ENCODE results near the gene GATAD2B.
"Not testable (repeated sequence)": the region's sequence is repeated elsewhere in the genome, so short reads cannot be mapped to it uniquely, and the experiment has no call there.

GATAD2B gene

GRCh38 chr1:153929426-153929825, 6.7 kb upstream of the GATAD2B start:
- DNase-seq = no peak

DNA sequence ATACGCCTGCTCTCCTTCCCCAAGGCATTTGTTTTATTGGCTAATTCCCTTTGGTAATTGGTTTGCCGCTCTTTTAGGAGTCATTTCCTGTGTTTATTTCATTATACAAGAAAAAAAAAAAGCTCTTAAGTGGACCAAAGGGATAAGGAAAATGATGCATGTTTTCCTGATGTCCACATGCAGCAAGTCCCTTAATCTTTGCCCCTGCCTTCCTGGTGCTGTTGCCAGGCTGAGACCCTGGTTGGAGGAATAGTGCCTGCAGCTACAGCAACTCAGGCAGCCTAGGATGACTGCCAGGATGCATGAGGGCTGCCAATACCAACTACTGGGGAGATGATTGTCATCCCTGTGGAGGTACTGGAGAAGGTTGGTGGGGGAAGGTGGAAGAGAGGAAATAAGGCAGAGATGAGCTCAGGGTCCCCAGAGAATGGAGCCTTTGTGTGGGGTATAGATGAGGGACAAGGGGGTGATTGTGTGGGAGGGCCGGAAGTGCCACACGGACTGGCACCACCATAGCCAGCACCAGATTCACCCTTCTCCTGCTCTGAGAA, 6.1 kb upstream of the GATAD2B start:
- no peak for DNase-seq

- no peak for DNase-seq
Observed at GRCh38 chr1:153928245-153928644, 5.5 kb upstream of the GATAD2B start.

DNA sequence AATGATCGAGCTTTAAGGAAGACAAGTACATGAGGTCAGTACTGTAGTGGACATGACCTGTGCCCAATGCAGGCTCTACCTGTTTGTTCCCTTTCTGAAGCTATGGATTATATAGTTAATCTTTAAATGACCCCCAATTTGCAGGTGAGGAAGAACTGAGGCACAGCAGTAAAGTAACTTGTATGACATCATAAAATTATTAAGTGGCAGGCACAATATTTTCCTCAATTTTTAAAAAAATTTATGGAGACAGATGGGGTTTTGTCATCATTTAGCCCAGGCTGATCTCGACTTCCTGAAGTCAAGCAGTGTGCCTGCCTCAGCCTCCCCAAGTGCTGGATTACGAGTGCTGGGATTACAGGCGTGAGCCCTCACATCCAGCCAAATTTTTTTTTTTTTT, 3.6 kb upstream of the GATAD2B start:
- no peak for DNase-seq

GRCh38 chr1:153922076-153922971, 448 bp downstream of the GATAD2B start:
- DNase-seq = peak; percentile 65

- DNase-seq = no peak
Observed at GRCh38 chr1:153921803-153922075, 1.0 kb downstream of the GATAD2B start.

GRCh38 chr1:153921080-153921802, 1.5 kb downstream of the GATAD2B start:
- DNase-seq = no peak

DNA sequence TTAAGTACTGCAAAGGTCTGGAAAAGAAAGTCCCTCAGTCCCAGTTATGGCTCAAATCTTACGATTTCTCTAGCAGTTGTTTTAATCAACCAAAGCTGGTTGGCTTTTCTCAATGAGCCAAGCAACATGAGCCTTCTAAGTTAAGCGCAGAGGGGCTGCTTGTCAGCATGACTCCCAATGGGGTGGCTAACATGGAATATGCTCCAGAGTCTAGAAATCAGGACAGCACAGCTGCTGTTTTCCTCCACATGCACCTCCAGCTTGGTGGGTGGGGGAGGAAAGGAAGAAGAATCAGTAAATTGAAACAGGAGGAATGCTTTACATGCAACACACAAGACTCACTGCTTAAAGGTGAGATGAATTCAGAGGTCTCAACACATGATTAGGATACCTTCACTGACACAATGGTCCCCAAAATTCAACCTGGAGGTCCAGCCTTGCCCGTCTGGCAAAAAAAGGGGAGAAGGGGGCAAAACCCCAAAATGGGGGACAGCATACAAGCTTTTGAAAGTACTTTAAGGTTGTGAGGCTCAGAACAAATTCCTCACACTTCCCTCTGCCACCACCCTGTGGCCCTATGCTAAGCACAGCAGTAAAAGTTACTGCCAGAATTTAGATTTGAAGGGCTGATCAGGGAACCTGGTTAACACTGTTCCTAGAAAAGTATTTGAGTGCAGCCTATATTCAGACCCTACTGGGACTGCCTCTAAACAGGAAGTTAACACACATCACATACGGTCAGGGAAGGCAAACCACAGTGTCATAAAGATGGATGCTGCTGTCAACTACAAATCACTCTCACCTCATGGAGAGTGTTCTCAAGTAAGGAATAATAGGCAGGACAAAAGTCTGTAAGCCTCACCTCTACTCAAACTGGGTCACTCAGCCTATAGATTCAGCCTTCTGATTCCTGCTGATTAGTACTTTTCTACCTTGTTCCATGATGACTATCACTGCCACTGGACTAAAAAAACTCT, 2.6 kb downstream of the GATAD2B start:
- no peak for DNase-seq

- no peak for DNase-seq
Observed at GRCh38 chr1:153916297-153916696, 6.5 kb downstream of the GATAD2B start.

DNA sequence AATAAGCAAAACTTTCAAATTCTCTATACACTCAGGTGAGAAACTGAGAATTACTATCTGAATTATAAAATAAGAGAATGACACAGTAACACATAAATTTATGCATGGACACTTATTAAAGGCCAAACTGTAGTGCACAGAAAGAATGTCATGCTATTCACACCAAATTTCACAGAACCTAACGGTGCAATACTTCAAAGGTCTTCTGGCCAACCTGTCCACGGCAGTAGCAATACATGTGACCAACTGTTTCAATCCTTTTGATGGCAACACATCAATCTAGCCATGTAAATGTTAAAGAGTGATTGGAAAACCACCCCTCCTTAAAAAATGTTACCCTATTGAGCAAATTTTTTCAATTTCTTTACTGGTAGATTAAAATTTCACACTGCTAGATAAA, 10.4 kb downstream of the GATAD2B start:
- DNase-seq = no peak

DNA sequence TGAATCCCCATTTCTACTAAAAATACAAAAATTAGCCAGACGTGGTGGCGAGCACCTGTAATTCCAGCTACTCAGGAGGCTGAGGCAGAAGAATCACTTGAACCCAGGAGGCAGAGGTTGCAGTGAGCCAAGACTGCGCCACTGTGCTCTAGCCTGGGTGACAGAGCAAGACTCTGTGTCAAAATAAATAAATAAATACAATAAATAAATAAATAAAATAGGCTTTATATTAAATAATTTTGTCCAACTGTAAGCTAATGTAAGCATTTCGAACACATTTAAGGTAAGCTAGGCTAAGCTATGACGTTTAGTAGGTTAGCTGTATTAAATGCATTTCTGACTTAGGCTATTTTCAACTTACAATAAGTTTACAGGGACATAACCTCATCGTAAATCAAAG, 12.2 kb downstream of the GATAD2B start:
- not testable (repeated sequence) for DNase-seq

DNA sequence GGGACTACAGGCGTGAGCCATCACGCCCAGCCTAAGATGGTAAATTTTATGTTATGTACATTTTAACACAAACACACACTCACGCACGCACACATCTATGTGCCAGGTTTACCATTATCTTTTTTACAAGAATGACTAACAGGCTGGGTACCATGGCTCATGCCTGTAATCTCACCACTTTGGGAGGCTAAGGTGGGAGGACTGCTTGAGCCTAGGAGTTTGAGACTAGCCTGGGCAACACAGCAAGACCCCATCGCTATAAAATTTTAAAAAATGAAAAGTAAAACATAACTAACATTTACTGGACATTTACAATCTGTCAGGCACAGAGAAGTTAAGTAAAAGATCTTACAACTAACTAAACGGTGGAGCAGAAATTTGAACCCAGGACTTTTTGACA, 14.7 kb downstream of the GATAD2B start:
- DNase-seq = no peak

DNA sequence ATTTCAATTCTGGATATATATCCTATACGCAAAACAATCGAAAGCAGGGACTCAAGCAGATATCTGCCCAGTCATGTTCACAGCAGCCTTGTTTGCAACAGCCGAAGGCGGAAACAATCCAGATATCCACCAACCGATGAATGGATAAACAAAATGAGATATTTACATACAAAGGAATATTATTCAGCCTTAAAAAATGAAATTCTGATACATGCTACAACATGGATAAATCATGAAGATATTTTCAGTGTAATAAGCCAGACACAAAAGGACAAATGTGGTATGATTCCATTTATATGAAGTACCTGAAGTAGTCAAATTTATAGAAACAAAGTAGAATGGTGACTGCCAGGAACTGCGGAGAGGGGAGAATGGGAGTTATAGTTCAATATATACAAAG, 15.6 kb downstream of the GATAD2B start:
- no peak for DNase-seq

- no peak for DNase-seq
Observed at GRCh38 chr1:153906396-153906795, 16.4 kb downstream of the GATAD2B start.

GRCh38 chr1:153905908-153906307, 16.9 kb downstream of the GATAD2B start:
- not testable (repeated sequence) for DNase-seq

- no peak for DNase-seq
Observed at GRCh38 chr1:153903841-153904455, 18.8 kb downstream of the GATAD2B start.

GRCh38 chr1:153899509-153899908, 23.3 kb downstream of the GATAD2B start:
- no peak for DNase-seq

- DNase-seq = not testable (repeated sequence)
Observed at GRCh38 chr1:153895866-153896265, 26.9 kb downstream of the GATAD2B start.

DNA sequence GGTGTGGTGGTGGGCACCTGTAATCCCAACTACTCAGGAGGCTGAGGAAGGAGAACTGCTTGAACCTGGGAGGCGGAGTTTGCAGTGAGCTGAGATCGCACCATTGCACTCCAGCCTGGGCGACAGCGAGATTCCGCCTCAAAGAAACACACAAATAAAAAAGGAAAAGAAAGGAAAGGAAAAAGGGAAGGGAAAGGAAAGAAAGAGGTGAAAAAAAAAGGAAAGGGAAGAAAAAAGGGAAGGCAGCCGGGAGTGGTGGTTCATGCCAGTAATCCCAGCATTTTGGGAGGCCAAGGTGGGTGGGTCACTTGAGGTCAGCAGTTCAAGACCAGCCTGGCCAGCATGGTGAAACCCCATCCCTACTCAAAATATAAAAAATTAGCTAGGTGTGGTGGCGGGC, 31.7 kb downstream of the GATAD2B start:
- not testable (repeated sequence) for DNase-seq

- DNase-seq = no peak
Observed at GRCh38 chr1:153888533-153888932, 34.2 kb downstream of the GATAD2B start.

GRCh38 chr1:153886127-153886526, 36.6 kb downstream of the GATAD2B start:
- no peak for DNase-seq

DNA sequence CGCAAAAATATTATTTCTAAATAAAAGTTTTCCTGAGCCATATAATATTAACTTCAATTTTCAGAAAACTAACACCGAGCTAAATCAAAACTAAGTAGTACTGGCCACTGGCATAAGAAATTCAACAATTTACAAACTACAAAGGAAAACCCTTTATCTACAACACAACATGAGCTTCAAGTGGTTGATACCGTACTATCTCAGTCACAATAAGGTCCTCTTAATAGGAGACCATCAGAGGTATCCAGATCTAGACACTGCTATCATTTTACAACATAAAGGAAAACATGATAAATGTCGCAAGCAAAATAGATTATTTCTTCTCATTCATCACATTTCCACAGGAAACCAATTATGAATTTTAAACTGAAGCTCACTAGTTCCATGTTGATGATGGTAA, 39.5 kb downstream of the GATAD2B start:
- DNase-seq = no peak

Measured in activated naive CD4-positive, alpha-beta T cell treated with anti-CD3 and anti-CD28 coated beads, Interleukin-2, amount 50 U/mL, for 16 hours (primary cell).